Right ventricle myocardium inferior (tissue), 1 donor: ENCODE results near the gene USP26. TPM values are rescaled to one million over a fixed set of nuclear protein-coding genes. Genes with fewer than 3 reads are reported as not detected.
"Not testable (repeated sequence)": the region's sequence is repeated elsewhere in the genome, so short reads cannot be mapped to it uniquely, and the experiment has no call there.

Experiments
- ATAC-seq: fragments of 200-7000 bp; cut with Tn5 transposase; one replicate; pipeline ENCODE4 v1.9.1; 2020; ENCODE audit warnings: mild to moderate bottlenecking, moderate library complexity
- DNase-seq: peaks from one replicate; pipeline ENCODE4 v3.0.0; 2021; ENCODE audit errors: missing footprints
- intact Hi-C: fragments of 100-400 bp; cut with DNase I; formaldehyde crosslinking; loops from one replicate; pipeline ENCODE4 v1.11.0; 2022
- total RNA-seq: library from RNA; stranded (reverse); fragmentation: NEBNext Ultra II Directional; extraction: Animal tissue kit (Norgen Biotek cat#: 25700); gene quantifications from one replicate; pipeline ENCODE4 v1.2.1, GENCODE V29; 2021
- donor health status: DM: no; HTN: yes; CAD: no; lungs with severe emphysema.

The USP26 gene
- total RNA-seq, 1 donor from 2014 or later = not detected

- intact Hi-C loops = no loop called here
- DNase-seq (no peak), ATAC-seq (no peak)
Observed at GRCh38 chrX:133045986-133046385, 50.9 kb downstream of the USP26 start.

DNA sequence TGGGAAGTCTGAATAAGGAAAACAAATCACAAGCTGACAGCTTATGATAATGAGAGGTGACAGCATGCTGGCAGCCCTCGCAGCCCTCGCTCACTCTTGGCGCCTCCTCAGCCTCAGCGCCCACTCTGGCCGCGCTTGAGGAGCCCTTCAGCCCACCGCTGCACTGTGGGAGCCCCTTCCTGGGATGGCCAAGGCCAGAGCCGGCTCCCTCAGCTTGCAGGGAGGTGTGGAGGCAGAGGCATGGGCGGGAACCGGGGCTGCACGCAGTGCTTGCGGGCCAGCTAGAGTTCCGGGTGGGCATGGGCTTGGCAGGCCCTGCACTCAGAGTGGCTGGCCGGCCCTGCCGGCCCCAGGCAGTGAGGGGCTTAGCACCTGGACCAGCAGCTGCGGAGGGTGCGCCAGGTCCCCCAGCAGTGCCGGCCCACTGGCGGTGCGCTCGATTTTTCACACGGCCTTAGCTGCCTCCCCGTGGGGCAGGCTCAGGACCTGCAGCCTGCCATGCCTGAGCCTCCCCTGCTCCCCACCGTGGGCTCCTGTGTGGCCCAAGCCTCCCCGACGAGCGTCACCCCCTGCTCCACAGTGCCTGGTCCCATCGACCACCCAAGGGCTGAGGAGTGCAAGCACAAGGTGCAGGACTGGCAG, 52.6 kb downstream of the USP26 start:
- DNase-seq, ATAC-seq, intact Hi-C loops: not testable (repeated sequence)

- intact Hi-C loops = no loop called here
- DNase-seq (no peak), ATAC-seq (no peak)
Observed at GRCh38 chrX:133042260-133042659, 54.6 kb downstream of the USP26 start.

DNA sequence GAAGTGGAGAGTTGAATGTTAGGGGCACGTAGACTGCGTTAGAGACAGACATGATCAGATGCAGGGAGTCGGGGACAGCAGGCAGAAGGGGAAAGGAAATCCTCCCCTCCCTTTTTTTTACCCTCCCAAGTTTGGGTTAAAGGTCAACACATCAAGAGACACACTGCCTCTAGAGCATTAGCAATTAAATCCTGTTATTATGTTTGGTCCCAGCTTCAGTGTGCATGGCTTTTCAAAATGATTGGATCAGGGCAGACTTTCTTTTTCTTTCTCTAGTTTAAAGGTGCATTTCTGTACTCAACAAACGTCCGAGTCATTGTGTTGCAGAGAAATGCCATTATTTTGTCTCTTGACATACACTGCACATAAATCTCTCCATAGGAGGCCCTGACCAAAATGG, 63.9 kb downstream of the USP26 start:
- intact Hi-C loops = no loop called here
- no peak for DNase-seq
- no peak for ATAC-seq

GRCh38 chrX:133018229-133018628, 78.7 kb downstream of the USP26 start:
- ATAC-seq (no peak), DNase-seq (no peak)
- intact Hi-C loops = no loop called here

DNA sequence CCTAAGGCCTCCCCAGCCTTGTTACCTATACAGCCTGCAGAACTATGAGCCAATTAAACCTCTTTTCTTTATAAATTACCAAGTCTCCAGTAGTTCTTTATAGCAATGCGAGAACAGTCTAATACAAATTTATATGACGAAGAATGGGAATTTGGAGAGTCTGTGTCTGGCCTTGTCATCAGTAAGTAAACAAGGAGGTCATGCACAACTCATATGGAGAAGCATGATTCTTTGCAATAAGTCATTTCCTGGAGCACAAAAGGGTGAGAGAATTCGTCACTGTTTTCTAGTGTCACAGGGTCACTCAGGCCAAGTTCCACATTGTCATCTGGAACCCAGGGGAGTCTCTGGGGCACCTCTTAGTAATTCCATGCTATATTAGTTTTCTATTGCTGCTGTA, 89.5 kb downstream of the USP26 start:
- DNase-seq (no peak), ATAC-seq (no peak)
- intact Hi-C loops = loop anchor here (10.0 kb wide), 1 partner anchor 247 kb away; no protein-coding TSS in a partner anchor

GRCh38 chrX:133005616-133006015, 91.3 kb downstream of the USP26 start:
- ATAC-seq (no peak), DNase-seq (no peak)
- intact Hi-C loops = loop anchor here (10.0 kb wide), 1 partner anchor 249 kb away; no protein-coding TSS in a partner anchor

- DNase-seq (no peak), ATAC-seq (no peak)
- intact Hi-C loops = loop anchor here (10.0 kb wide), 1 partner anchor 250 kb away; no protein-coding TSS in a partner anchor
Observed at GRCh38 chrX:133005042-133005441, 91.9 kb downstream of the USP26 start.

GRCh38 chrX:132999209-132999608, 97.7 kb downstream of the USP26 start:
- ATAC-seq = no peak
- intact Hi-C loops = no loop called here
- DNase-seq = no peak

DNA sequence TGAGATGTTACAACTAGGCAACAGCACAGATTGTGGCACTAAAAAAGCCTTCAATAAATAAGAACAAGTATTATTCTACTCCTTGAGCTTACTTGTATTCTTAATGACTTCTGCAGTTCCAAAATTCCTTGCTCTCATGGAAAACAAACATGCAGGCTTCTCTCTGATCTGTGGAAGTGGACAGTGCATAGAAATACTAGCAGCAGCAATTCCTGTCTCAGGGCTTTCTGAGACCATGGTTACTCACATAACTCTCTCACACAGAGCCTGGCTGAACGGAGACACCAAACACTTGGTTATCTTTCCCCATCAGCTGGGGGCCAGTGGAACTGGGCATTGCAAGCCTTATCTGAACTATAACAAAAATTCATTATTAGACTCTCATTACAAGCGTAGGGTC, 106.1 kb downstream of the USP26 start:
- ATAC-seq (no peak), DNase-seq (no peak)
- intact Hi-C loops = no loop called here

DNA sequence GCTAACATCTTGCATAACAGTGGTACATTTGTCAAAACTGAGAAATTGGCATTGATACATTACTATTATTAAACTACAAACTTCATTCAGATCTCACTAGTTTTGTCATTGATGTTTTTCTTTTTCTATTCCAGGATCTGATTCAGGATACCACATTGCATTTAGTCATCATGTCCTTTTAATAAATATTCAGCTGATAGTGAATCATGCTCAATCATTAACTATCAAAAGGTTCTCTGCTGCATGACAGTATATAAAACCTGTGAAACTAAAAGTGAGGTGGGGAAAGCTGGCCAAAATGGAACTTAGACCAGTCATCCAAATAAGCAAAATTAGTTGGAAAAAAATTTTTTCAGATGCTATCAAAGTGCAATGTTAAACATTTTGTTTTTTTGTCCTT, 110.4 kb downstream of the USP26 start:
- intact Hi-C loops = no loop called here
- ATAC-seq (no peak), DNase-seq (no peak)

DNA sequence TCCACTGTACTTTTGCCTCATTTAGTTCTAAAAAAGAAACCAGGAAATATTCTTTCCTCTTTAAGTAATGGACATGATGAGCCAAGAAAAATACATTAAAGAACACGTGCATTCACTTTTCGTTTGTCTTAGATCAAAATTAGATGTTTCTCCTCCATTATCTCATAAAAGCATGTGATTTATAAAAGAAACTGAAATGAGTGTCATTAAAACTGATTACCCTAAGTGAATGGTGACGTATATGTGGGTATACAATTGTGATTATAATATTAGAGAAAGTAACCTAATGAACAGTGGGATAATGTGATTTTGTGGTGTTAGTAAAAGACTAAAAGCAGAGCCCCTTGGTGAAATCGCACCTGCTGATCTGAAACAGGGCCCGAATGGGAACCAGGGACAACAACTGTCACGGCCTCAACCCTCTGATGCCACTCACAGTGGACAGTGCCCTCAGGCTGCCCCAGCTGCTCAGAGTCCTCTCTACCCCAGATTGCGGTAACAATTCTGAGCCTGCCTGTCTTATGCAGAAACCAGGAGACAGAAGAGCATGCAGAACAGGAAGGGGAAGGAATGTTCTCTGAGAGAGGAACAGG, 112.8 kb downstream of the USP26 start:
- intact Hi-C loops = no loop called here
- ATAC-seq = no peak
- no peak for DNase-seq

- DNase-seq = no peak
- ATAC-seq = no peak
- intact Hi-C loops = no loop called here
Observed at GRCh38 chrX:132983496-132983895, 113.4 kb downstream of the USP26 start.

GRCh38 chrX:132980035-132980434, 116.9 kb downstream of the USP26 start:
- DNase-seq, intact Hi-C loops, ATAC-seq: not testable (repeated sequence)

Other genes with a start within 250 kb of the USP26 start
- gene HS6ST2, start 138.5 kb downstream of the USP26 start, total RNA-seq = 0.08 TPM
- gene TFDP3, start 121.2 kb upstream of the USP26 start, total RNA-seq = not detected